GM12878 (cell line): ENCODE results near the gene UBE2G2. TPM values are rescaled to one million over a fixed set of nuclear protein-coding genes. Genes with fewer than 3 reads are reported as not detected.

Experiments used
- ATAC-seq: fragments of 200-7000 bp; cut with Tn5 transposase; 3 replicates; pipeline ENCODE4 v1.9.1; 2020; ENCODE audit warnings: mild to moderate bottlenecking, moderate library complexity
- BruUV-seq: library from RNA; stranded (reverse); fragments of 400-500 nt; replicated peaks from 2 replicates; lab custom pipeline; 2021; lab: Mats Ljungman, UMichigan
- CTCF ChIA-PET: fragments of 300-600 bp; sonication (Branson Sonifier 250); formaldehyde crosslinking; extraction: SDS; loops from one replicate; lab custom pipeline; 2021; ENCODE audit warnings: inconsistent platforms; lab: Yijun Ruan, JAX
- POLR2A ChIA-PET: fragments of 350-600 bp; formaldehyde crosslinking; extraction: SDS; loops from one replicate; lab custom pipeline; 2021; ENCODE audit warnings: inconsistent platforms; lab: Charles Lee
- RAD21 ChIA-PET: fragments of 300-600 bp; sonication (Branson Sonifier 250); formaldehyde crosslinking; loops from one replicate; lab custom pipeline; 2023; ENCODE audit warnings: antibody characterized with exemption; ENCODE audit not compliant: unreplicated experiment; lab: Charles Lee
- SMC1A ChIA-PET: fragments of 300-600 bp; sonication (Branson Sonifier 250); formaldehyde crosslinking; loops from one replicate; lab custom pipeline; 2023; ENCODE audit not compliant: unreplicated experiment, uncharacterized antibody; lab: Charles Lee
- DNase-seq: peaks from one replicate; pipeline ENCODE4 v3.0.0-alpha.2; 2011; ENCODE audit warnings: low read depth, low spot score
- FAIRE-seq: peaks from 3 replicates; lab custom pipeline; 2011; peaks lifted over from hg19 to GRCh38; lab: Jason Lieb, UNC
- H2AFZ ChIP-seq: 2 replicates; pipeline ENCODE4 v1.6.0; 2011; ENCODE audit warnings: low read depth, low read length, control low read depth; ENCODE audit not compliant: control insufficient read depth
- H3K27ac ChIP-seq: 2 replicates; pipeline ENCODE4 v1.5.1; 2011; ENCODE audit warnings: control low read depth; ENCODE audit not compliant: control insufficient read depth, insufficient read depth
- H3K27me3 ChIP-seq, 2 experiments: replicated peaks in 1 of 2; 2 replicates each; pipeline versions ENCODE4 v1.6.0 to v1.6.1; 2011; ENCODE audit warnings: low read length in 1 of 2; ENCODE audit not compliant: control insufficient read depth in 2 of 2, insufficient read depth in 2 of 2
- H3K36me3 ChIP-seq, 2 experiments: 2 replicates each; pipeline ENCODE4 v1.5.1; 2011; ENCODE audit warnings: low read length in 1 of 2; ENCODE audit not compliant: control insufficient read depth in 2 of 2, insufficient read depth in 2 of 2
- H3K4me1 ChIP-seq: 2 replicates; pipeline ENCODE4 v1.6.1; 2011; ENCODE audit warnings: mild to moderate bottlenecking, low read length, moderate library complexity, mixed read lengths; ENCODE audit not compliant: control insufficient read depth, insufficient read depth
- H3K4me2 ChIP-seq: 2 replicates; pipeline ENCODE4 v1.6.0; 2011; ENCODE audit warnings: control low read depth; ENCODE audit not compliant: control insufficient read depth, insufficient read depth
- H3K4me3 ChIP-seq: fragments of 200-600 bp; sonication (generic); 2 replicates; pipeline ENCODE4 v1.5.1; 2016
- H3K79me2 ChIP-seq: 2 replicates; pipeline ENCODE4 v1.6.0; 2011; ENCODE audit warnings: low read length; ENCODE audit not compliant: control insufficient read depth, insufficient read depth
- H3K9ac ChIP-seq: 2 replicates; pipeline ENCODE4 v1.8.0; 2011; ENCODE audit warnings: low read length, control low read depth, mixed read lengths; ENCODE audit not compliant: control insufficient read depth, insufficient read depth
- H3K9me3 ChIP-seq: replicated peaks from 3 replicates; pipeline ENCODE4 v1.5.1; 2011; ENCODE audit warnings: mild to moderate bottlenecking, low read length; ENCODE audit not compliant: control insufficient read depth, insufficient read depth
- H4K20me1 ChIP-seq: 2 replicates; pipeline ENCODE4 v1.6.0; 2011; ENCODE audit not compliant: control insufficient read depth, insufficient read depth
- ATF7 ChIP-seq: fragments of 450-650 bp; IDR thresholded peaks from 2 replicates; pipeline ENCODE4 v1.6.1; 2016; ENCODE audit warnings: low read depth, mild to moderate bottlenecking
- BACH1 ChIP-seq: fragments of 450-650 bp; IDR thresholded peaks from 2 replicates; pipeline ENCODE4 v1.6.1; 2017; ENCODE audit warnings: mild to moderate bottlenecking, borderline replicate concordance
- EGR1 ChIP-seq, 2 experiments: IDR thresholded peaks; 1 replicate in 1 of 2; 2 replicates in 1 of 2; pipeline ENCODE4 v1.6.1; 2011 to 2012; ENCODE audit warnings: low read depth in 2 of 2, low read length in 2 of 2, borderline replicate concordance in 1 of 2, mild to moderate bottlenecking in 1 of 2, moderate library complexity in 1 of 2
- IKZF2 ChIP-seq, 2 experiments: fragments of 450-650 bp; IDR thresholded peaks; 2 replicates each; pipeline ENCODE4 v1.6.1; 2017; ENCODE audit warnings: mild to moderate bottlenecking in 2 of 2, moderate library complexity in 2 of 2
- KDM1A ChIP-seq: fragments of 200-600 bp; sonication (generic); IDR thresholded peaks from 2 replicates; pipeline ENCODE4 v1.6.1; 2016; ENCODE audit warnings: borderline replicate concordance
- MEF2A ChIP-seq: IDR thresholded peaks from 2 replicates; pipeline ENCODE4 v1.6.1; 2011; ENCODE audit warnings: low read depth, mild to moderate bottlenecking, low read length, moderate library complexity; ENCODE audit not compliant: insufficient read depth
- NFYB ChIP-seq: IDR thresholded peaks from 2 replicates; pipeline ENCODE4 v1.6.1; 2011; ENCODE audit warnings: low read depth, mild to moderate bottlenecking, low read length, improper control_type of control experiment, moderate library complexity; ENCODE audit not compliant: insufficient read depth
- ZZZ3 ChIP-seq: IDR thresholded peaks from 2 replicates; pipeline ENCODE4 v1.6.1; 2011; ENCODE audit warnings: low read depth; ENCODE audit not compliant: control insufficient read depth, insufficient read length
- WGBS: methylation state at CpG from one replicate; pipeline ENCODE4 v1.1.6; 2016; ENCODE audit warnings: low lambda C conversion rate; ENCODE audit not compliant: insufficient replicate concordance, insufficient coverage; ENCODE audit errors: missing lambda C conversion rate; 5-methylcytosine and 5-hydroxymethylcytosine counted together
- in situ Hi-C: fragments of 300-500 bp; cut with MboI; formaldehyde crosslinking; loops from 9 replicates; pipeline ENCODE4 v1.14.3; 2018; ENCODE audit warnings: mixed read lengths
- intact Hi-C: fragments of 100-400 bp; cut with micrococcal nuclease; formaldehyde crosslinking; loops from one replicate; pipeline ENCODE4 v1.14.2; 2022; ENCODE audit not compliant: unreplicated experiment
- polyA plus RNA-seq, 11 experiments: library from polyadenylated mRNA; depleted of rRNA in 4 of 11; unstranded in 6 of 11; stranded (reverse) in 5 of 11; fragments of >200 nt; fragmentation: Nextera tagmentation in 4 of 11; fragmentation: Illumina TruSeq in 1 of 11; extraction: Ambion mirVana in 4 of 11; extraction: Trizol in 1 of 11; gene quantifications; 1 replicate in 1 of 11; 2 replicates in 10 of 11; pipeline versions ENCODE4 v1.2.1 to v1.2.3, GENCODE V29; 2011 to 2016; ENCODE audit warnings: inconsistent platforms in 2 of 11, missing spikeins in 2 of 11, low read depth in 1 of 11
- total RNA-seq, 4 experiments: library from RNA; depleted of rRNA in 3 of 4; stranded (reverse); fragments of >200 nt in 3 of 4; fragmentation: Illumina TruSeq in 1 of 4; extraction: Trizol in 1 of 4; gene quantifications; 2 replicates each; pipeline versions ENCODE4 v1.2.1 to v1.2.3, GENCODE V29; 2013 to 2021
- TF ChIP-seq, protein P1 (sequence below): IDR thresholded peaks from 2 replicates; pipeline ENCODE4 v1.6.1; 2011; ENCODE audit warnings: borderline replicate concordance, low read depth, mild to moderate bottlenecking, moderate library complexity, low read length; ENCODE audit not compliant: insufficient read depth, poor library complexity, severe bottlenecking

Gene UBE2G2
- total and polyA plus RNA-seq, 10 of the 15 experiments (the other 5 are each of a cell fraction or from before 2014, with no cell fraction given), result 27.0 to 139 (median 75.9) TPM

DNA sequence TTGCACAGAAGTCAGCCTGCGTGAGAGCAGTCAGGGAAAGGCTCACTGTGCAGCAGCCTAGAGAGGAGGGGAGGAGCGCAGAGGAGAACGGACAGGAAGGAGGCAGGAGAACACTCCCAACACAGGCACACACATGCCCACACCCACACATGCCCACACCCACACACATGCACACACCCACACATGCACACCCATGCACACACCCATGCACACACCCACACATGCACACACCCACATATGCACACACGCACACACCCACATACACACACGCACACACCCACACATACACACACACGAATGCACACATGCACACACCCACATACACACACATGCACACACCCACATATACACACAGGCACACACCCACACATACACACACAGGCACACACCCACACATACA, 9.2 kb upstream of the UBE2G2 start (continued):
- TF ChIP-seq, protein P1, sequence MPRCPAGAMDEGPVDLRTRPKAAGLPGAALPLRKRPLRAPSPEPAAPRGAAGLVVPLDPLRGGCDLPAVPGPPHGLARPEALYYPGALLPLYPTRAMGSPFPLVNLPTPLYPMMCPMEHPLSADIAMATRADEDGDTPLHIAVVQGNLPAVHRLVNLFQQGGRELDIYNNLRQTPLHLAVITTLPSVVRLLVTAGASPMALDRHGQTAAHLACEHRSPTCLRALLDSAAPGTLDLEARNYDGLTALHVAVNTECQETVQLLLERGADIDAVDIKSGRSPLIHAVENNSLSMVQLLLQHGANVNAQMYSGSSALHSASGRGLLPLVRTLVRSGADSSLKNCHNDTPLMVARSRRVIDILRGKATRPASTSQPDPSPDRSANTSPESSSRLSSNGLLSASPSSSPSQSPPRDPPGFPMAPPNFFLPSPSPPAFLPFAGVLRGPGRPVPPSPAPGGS, result peak; percentile 90
- TF ChIP-seq EGR1 (IDR thresholded peaks at IDR 0.05; ENCODE audit: borderline replicate concordance in 1 of 2, low read depth in 2 of 2, low read length in 2 of 2), result peak in 1 of 2 experiments; percentile 56; a peak in 1 of 3 replicates
- no peak for TF ChIP-seq ZZZ3
- 0 out of 2 replicates have a peak, but pooled peaks have one; percentile 21 for TF ChIP-seq ATF7

DNA sequence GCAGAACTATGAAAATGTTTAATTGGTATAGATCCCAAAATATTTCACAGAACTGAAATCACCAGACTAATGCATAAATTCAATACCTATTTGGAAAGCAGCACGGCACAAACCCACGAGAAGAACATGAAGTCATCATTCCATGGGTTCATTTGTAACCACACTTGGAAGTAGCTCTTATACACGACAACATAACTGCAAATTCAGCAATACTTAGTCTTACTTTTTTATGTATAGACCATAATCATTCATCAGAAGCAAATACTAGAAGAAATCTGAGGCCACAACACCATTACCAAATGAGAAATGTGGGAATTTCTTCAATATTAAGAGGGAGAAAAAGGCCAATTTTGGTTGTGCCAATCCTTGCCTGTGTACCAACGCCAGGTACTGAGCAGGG, 4.2 kb upstream of the UBE2G2 start:
- Histone ChIP-seq H4K20me1 (no peaks in the 10 kb centered on the region), H2AFZ (no peak overlapping the region), H3K9me3 (no peaks in the 10 kb centered on the region), H3K36me3 (peaks cover 13 to 19% of the 10 kb centered on the region in 2 experiments), H3K9ac (no peak overlapping the region), H3K4me2 (no peak overlapping the region), H3K27ac (no peak overlapping the region), H3K27me3 (no peaks in the 10 kb centered on the region), H3K4me3 (no peak overlapping the region), H3K79me2 (peaks cover 19% of the 10 kb centered on the region), H3K4me1 (peaks cover 6% of the 10 kb centered on the region; the same call in 1 of the 2 replicates)
- CTCF ChIA-PET, result interaction anchor here (2.9 kb wide), 1 partner anchor 12 kb away, joined by 16 read pairs; no protein-coding TSS in a partner anchor
- in situ Hi-C loops (no loop called here), intact Hi-C loops (loop anchor here (10.0 kb wide), 1 partner anchor 329 kb away; no protein-coding TSS in a partner anchor)
- no peak for TF ChIP-seq IKZF2 (IDR thresholded peaks at IDR 0.05)
- no peak for TF ChIP-seq MEF2A
- TF ChIP-seq KDM1A, result no peak
- no peak for TF ChIP-seq BACH1
- TF ChIP-seq NFYB, result no peak
- POLR2A ChIA-PET, result interaction anchor here (0.6 kb wide), 1 partner anchor 1146 kb away, joined by 3 read pairs; no protein-coding TSS in a partner anchor
- no peak for FAIRE-seq
- no TSS peak for BruUV-seq
- SMC1A ChIA-PET, result interaction anchor here (0.7 kb wide), 1 partner anchor 284 kb away, joined by 3 read pairs; no protein-coding TSS in a partner anchor
- RAD21 ChIA-PET, result no interaction called here
- no peak for ATAC-seq
- WGBS, result 73% methylated on average over 4 of the region's 4 CpGs
- no peak for DNase-seq
